ENCODE measurements around the gene RPL22. TPM values are rescaled to one million over a fixed set of nuclear protein-coding genes. Genes with fewer than 3 reads are reported as not detected.

Gene RPL22
- total and polyA plus RNA-seq, 2 of the 13 experiments (the other 11 are each of a cell fraction or from before 2014, with no cell fraction given): 214 to 545 TPM

DNA sequence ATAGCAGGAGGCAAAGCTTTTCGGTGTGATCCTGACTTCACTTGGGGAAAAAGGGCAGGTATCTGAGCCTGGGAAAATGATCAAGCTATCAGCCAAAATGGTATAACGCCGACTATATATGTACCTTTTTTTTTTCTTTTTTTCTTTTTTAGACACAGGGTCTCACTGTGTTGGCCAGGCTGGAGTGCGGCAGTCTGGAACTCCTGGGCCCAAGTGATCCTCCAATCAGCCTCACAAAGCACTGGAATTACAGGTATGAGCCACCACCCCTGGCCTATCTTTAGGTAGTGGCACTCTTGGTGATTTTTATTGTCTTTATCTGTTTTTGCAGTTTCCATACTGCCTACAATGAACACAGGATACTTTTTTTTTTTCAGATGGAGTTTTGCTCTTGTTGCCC, 37.7 kb upstream of the RPL22 start:
- ATAC-seq (no peak), FAIRE-seq (no peak), DNase-seq (ENCODE audit: low spot score) (no peak)
- Histone ChIP-seq H3K27me3 (ENCODE audit: control insufficient read depth in 1 of 2, insufficient read depth in 2 of 2, low read length in 2 of 2) (peaks cover 0 to 9% of the 10 kb centered on the region in 2 experiments; a peak in 2 of 5 replicates), H3K9ac (ENCODE audit: insufficient read depth, low read depth, low read length) (no peak overlapping the region), H4K20me1 (ENCODE audit: insufficient read depth, low read length) (no peaks in the 10 kb centered on the region), H3K27ac (ENCODE audit: extremely low read length, insufficient read depth, low read length) (no peak overlapping the region), H2AFZ (ENCODE audit: low read length) (no peak overlapping the region), H3K4me1 (ENCODE audit: insufficient read depth, low read length) (peaks cover 68% of the 10 kb centered on the region), H3K9me3 (ENCODE audit: low read length) (no peaks in the 10 kb centered on the region), H3K79me2 (ENCODE audit: insufficient read depth, low read length) (peaks cover 20% of the 10 kb centered on the region), H3K36me3 (replicated peaks in 1 of 2; ENCODE audit: control insufficient read depth in 1 of 2, insufficient read depth in 2 of 2, low read length in 2 of 2) (peaks cover 2 to 12% of the 10 kb centered on the region in 2 experiments; a peak in 4 of 5 replicates), H3K4me2 (ENCODE audit: low read depth, low read length) (no peak overlapping the region), H3K4me3 (replicated peaks in 1 of 3; ENCODE audit: insufficient read depth in 1 of 3, low read depth in 2 of 3, low read length in 3 of 3) (no peak overlapping the region)
- CTCF ChIA-PET (ENCODE audit: low intra/inter-chr PET ratio, low total read pairs): no interaction called here
- BruUV-seq (replicated peaks): no TSS peak
- intact Hi-C loops (cut with micrococcal nuclease; ENCODE audit: unreplicated experiment) (no loop called here), in situ Hi-C loops (cut with HindIII; ENCODE audit: extremely low pct_ligation_motif_present, low pct_unique_long_range_greater_than_20kb) (no loop called here)
- TF ChIP-seq NPAS2 (CRISPR knock-in tag; IDR thresholded peaks at IDR 0.05; ENCODE audit: borderline replicate concordance): no peak
- TF ChIP-seq ZNF121 (CRISPR knock-in tag; IDR thresholded peaks at IDR 0.05): peak; percentile 42; the same call in 1 of the 2 replicates
- WGBS (ENCODE audit: low lambda C conversion rate): 92% methylated on average over 4 of the region's 4 CpGs
- POLR2A ChIA-PET: interaction anchor here (1.6 kb wide), 1 partner anchor 32 kb away, joined by 5 read pairs; no protein-coding TSS in a partner anchor

DNA sequence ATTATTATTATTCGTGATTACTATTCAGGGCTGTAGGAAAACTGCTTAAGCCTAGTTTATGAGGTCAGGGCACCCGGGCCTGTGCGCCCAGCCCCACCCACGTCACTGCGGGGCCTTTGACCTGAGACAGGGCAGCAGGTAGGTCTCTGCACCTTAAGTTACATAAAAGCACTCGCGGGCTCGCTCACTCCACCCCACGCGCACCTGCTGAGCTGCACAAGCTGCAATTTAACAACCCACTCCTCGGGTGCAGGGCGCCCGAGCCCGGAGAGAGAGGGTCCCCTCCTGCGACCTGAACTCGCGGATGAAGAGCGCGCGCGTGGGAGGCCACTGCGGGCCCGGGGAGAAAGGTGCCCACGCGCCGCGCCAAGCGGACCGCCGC, 35.9 kb upstream of the RPL22 start:
- in situ Hi-C loops (cut with HindIII; ENCODE audit: extremely low pct_ligation_motif_present, low pct_unique_long_range_greater_than_20kb): no loop called here
- TF ChIP-seq ZNF431 (CRISPR knock-in tag; IDR thresholded peaks at IDR 0.05; ENCODE audit: borderline replicate concordance, low read depth) (0 out of 2 replicates have a peak, but pooled peaks have one; percentile 38), HIVEP1 (CRISPR knock-in tag; IDR thresholded peaks at IDR 0.05) (peak; percentile 20; the same call in 1 of the 2 replicates), MYC (CRISPR knock-in tag; IDR thresholded peaks at IDR 0.05; ENCODE audit: borderline replicate concordance) (0 out of 2 replicates have a peak, but pooled peaks have one; percentile 20), ZEB1 (IDR thresholded peaks at IDR 0.05; ENCODE audit: insufficient replicate concordance, low read depth) (no peak), RXRA (CRISPR knock-in tag; IDR thresholded peaks at IDR 0.05) (0 out of 2 replicates have a peak, but pooled peaks have one; percentile 12), GTF2F1 (IDR thresholded peaks at IDR 0.05; ENCODE audit: low read length) (no peak), MBNL3 (CRISPR knock-in tag; conservative IDR thresholded peaks at IDR 0.05) (no peak), ZNF510 (CRISPR knock-in tag; IDR thresholded peaks at IDR 0.05; ENCODE audit: low read depth) (no peak)
- TF ChIP-seq, protein P1, sequence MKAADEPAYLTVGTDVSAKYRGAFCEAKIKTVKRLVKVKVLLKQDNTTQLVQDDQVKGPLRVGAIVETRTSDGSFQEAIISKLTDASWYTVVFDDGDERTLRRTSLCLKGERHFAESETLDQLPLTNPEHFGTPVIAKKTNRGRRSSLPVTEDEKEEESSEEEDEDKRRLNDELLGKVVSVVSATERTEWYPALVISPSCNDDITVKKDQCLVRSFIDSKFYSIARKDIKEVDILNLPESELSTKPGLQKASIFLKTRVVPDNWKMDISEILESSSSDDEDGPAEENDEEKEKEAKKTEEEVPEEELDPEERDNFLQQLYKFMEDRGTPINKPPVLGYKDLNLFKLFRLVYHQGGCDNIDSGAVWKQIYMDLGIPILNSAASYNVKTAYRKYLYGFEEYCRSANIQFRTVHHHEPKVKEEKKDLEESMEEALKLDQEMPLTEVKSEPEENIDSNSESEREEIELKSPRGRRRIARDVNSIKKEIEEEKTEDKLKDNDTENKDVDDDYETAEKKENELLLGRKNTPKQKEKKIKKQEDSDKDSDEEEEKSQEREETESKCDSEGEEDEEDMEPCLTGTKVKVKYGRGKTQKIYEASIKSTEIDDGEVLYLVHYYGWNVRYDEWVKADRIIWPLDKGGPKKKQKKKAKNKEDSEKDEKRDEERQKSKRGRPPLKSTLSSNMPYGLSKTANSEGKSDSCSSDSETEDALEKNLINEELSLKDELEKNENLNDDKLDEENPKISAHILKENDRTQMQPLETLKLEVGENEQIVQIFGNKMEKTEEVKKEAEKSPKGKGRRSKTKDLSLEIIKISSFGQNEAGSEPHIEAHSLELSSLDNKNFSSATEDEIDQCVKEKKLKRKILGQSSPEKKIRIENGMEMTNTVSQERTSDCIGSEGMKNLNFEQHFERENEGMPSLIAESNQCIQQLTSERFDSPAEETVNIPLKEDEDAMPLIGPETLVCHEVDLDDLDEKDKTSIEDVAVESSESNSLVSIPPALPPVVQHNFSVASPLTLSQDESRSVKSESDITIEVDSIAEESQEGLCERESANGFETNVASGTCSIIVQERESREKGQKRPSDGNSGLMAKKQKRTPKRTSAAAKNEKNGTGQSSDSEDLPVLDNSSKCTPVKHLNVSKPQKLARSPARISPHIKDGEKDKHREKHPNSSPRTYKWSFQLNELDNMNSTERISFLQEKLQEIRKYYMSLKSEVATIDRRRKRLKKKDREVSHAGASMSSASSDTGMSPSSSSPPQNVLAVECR (CRISPR knock-in tag; IDR thresholded peaks at IDR 0.05; ENCODE audit: borderline replicate concordance): 0 out of 2 replicates have a peak, but pooled peaks have one; percentile 52
- TF ChIP-seq, protein P2, sequence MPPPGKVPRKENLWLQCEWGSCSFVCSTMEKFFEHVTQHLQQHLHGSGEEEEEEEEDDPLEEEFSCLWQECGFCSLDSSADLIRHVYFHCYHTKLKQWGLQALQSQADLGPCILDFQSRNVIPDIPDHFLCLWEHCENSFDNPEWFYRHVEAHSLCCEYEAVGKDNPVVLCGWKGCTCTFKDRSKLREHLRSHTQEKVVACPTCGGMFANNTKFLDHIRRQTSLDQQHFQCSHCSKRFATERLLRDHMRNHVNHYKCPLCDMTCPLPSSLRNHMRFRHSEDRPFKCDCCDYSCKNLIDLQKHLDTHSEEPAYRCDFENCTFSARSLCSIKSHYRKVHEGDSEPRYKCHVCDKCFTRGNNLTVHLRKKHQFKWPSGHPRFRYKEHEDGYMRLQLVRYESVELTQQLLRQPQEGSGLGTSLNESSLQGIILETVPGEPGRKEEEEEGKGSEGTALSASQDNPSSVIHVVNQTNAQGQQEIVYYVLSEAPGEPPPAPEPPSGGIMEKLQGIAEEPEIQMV (CRISPR knock-in tag; IDR thresholded peaks at IDR 0.05; ENCODE audit: low read depth): peak; percentile 13; the same call in 1 of the 2 replicates

More for the DNA sequence above, 35.9 kb upstream of the RPL22 start:
- Histone ChIP-seq H3K9me3 (ENCODE audit: low read length) (no peaks in the 10 kb centered on the region), H3K27ac (ENCODE audit: extremely low read length, insufficient read depth, low read length) (peak overlapping the region; percentile 56), H4K20me1 (ENCODE audit: insufficient read depth, low read length) (no peaks in the 10 kb centered on the region), H2AFZ (ENCODE audit: low read length) (no peak overlapping the region), H3K9ac (ENCODE audit: insufficient read depth, low read depth, low read length) (peak overlapping the region; percentile 71), H3K27me3 (ENCODE audit: control insufficient read depth in 1 of 2, insufficient read depth in 2 of 2, low read length in 2 of 2) (no peaks in the 10 kb centered on the region), H3K4me2 (ENCODE audit: low read depth, low read length) (peak overlapping the region; percentile 95), H3K4me1 (ENCODE audit: insufficient read depth, low read length) (peaks cover 50% of the 10 kb centered on the region), H3K4me3 (replicated peaks in 1 of 3; ENCODE audit: insufficient read depth in 1 of 3, low read depth in 2 of 3, low read length in 3 of 3) (peak overlapping the region; percentile 79 to 82 (median 81)), H3K79me2 (ENCODE audit: insufficient read depth, low read length) (peaks cover 20% of the 10 kb centered on the region), H3K36me3 (replicated peaks in 1 of 2; ENCODE audit: control insufficient read depth in 1 of 2, insufficient read depth in 2 of 2, low read length in 2 of 2) (peaks cover 7 to 26% of the 10 kb centered on the region in 2 experiments; a peak in 4 of 5 replicates)
- DNase-seq (ENCODE audit: low spot score) (no peak), FAIRE-seq (no peak), ATAC-seq (no peak)
- intact Hi-C loops (cut with micrococcal nuclease; ENCODE audit: unreplicated experiment): no loop called here
- 0% methylated on average over 5 of the region's 30 CpGs for WGBS (ENCODE audit: low lambda C conversion rate)
- ChIA-PET POLR2A (interaction anchor here (0.6 to 2.0 kb wide), 7 partner anchors 10 to 343 kb away, joined by 3 to 17 read pairs (median 4); partner anchors contain the start of gene RNF207), CTCF (ENCODE audit: low intra/inter-chr PET ratio, low total read pairs) (no interaction called here)
- BruUV-seq (replicated peaks): no TSS peak
